Mesenchymal stem cell (in vitro differentiated cells and primary cell): ENCODE measurements around the gene DPP6.

Experiments
- DNase-seq: peaks from one replicate; pipeline ENCODE4 v3.0.0-alpha.2; 2013
- H2AFZ ChIP-seq: one replicate; pipeline ENCODE4 v1.6.1; 2013; ENCODE audit warnings: low read depth, mild to moderate bottlenecking, control low read depth, inconsistent platforms, low read length, moderate library complexity
- H2AK5ac ChIP-seq: 2 replicates; pipeline ENCODE4 v1.6.1; 2013; ENCODE audit warnings: low read length, moderate library complexity, mild to moderate bottlenecking, inconsistent platforms; ENCODE audit not compliant: severe bottlenecking
- H2BK120ac ChIP-seq: one replicate; pipeline ENCODE4 v1.6.1; 2013; ENCODE audit warnings: low read depth, mild to moderate bottlenecking, inconsistent platforms, low read length, moderate library complexity
- H2BK12ac ChIP-seq, 2 experiments: one replicate each; pipeline ENCODE4 v1.6.1; 2013; ENCODE audit warnings: inconsistent platforms in 2 of 2, low read length in 2 of 2, mild to moderate bottlenecking in 2 of 2, moderate library complexity in 2 of 2, control low read depth in 1 of 2
- H2BK15ac ChIP-seq: one replicate; pipeline ENCODE4 v1.6.1; 2013; ENCODE audit warnings: mild to moderate bottlenecking, low read depth, inconsistent platforms; ENCODE audit not compliant: poor library complexity, severe bottlenecking
- H2BK5ac ChIP-seq: 2 replicates; pipeline ENCODE4 v1.6.1; 2013; ENCODE audit warnings: low read depth, mild to moderate bottlenecking, low read length, control low read depth, inconsistent platforms; ENCODE audit not compliant: poor library complexity, severe bottlenecking
- H3K14ac ChIP-seq, 2 experiments: one replicate each; pipeline ENCODE4 v1.6.1; 2013; ENCODE audit warnings: inconsistent platforms in 2 of 2, low read length in 2 of 2, control low read depth in 1 of 2, mild to moderate bottlenecking in 1 of 2, moderate library complexity in 1 of 2
- H3K18ac ChIP-seq, 2 experiments: one replicate each; pipeline ENCODE4 v1.6.1; 2013; ENCODE audit warnings: inconsistent platforms in 2 of 2, low read length in 2 of 2, control low read depth in 1 of 2, low read depth in 1 of 2, mild to moderate bottlenecking in 1 of 2
- H3K23ac ChIP-seq, 2 experiments: one replicate each; pipeline ENCODE4 v1.6.1; 2013; ENCODE audit warnings: inconsistent platforms in 2 of 2, low read length in 2 of 2, mild to moderate bottlenecking in 2 of 2, moderate library complexity in 2 of 2, control low read depth in 1 of 2
- H3K27ac ChIP-seq: 2 replicates; pipeline ENCODE4 v1.5.1; 2013; ENCODE audit warnings: mild to moderate bottlenecking, moderate library complexity, low read length, control low read depth, inconsistent platforms; ENCODE audit not compliant: poor library complexity, severe bottlenecking
- H3K27me3 ChIP-seq, 2 experiments: 2 replicates each; pipeline versions ENCODE4 v1.6.1 to v1.7.0; 2013; ENCODE audit warnings: low read length in 2 of 2, mild to moderate bottlenecking in 2 of 2, moderate library complexity in 2 of 2, control low read depth in 1 of 2, inconsistent platforms in 1 of 2; ENCODE audit not compliant: control insufficient read depth in 1 of 2, insufficient read depth in 1 of 2
- H3K36me3 ChIP-seq, 2 experiments: 2 replicates each; pipeline versions ENCODE4 v1.6.1 to v1.7.0; 2013; ENCODE audit warnings: low read length in 2 of 2, control low read depth in 1 of 2, inconsistent platforms in 1 of 2, low read depth in 1 of 2, mild to moderate bottlenecking in 1 of 2; ENCODE audit not compliant: insufficient read depth in 2 of 2, control insufficient read depth in 1 of 2
- H3K4ac ChIP-seq, 2 experiments: one replicate each; pipeline ENCODE4 v1.6.1; 2013; ENCODE audit warnings: inconsistent platforms in 2 of 2, low read length in 2 of 2, mild to moderate bottlenecking in 2 of 2, moderate library complexity in 2 of 2, control low read depth in 1 of 2, low read depth in 1 of 2
- H3K4me1 ChIP-seq: 2 replicates; pipeline ENCODE4 v1.6.1; 2013; ENCODE audit warnings: low read depth, low read length, control low read depth; ENCODE audit not compliant: control insufficient read depth, insufficient read depth
- H3K4me2 ChIP-seq: 2 replicates; pipeline ENCODE4 v1.6.1; 2013; ENCODE audit warnings: low read length, mild to moderate bottlenecking, inconsistent platforms; ENCODE audit not compliant: poor library complexity, severe bottlenecking
- H3K4me3 ChIP-seq, 2 experiments: 2 replicates each; pipeline versions ENCODE4 v1.5.1 to v1.7.0; 2013; ENCODE audit warnings: low read length in 2 of 2, mild to moderate bottlenecking in 2 of 2, control low read depth in 1 of 2, low read depth in 1 of 2; ENCODE audit not compliant: insufficient read depth in 1 of 2
- H3K79me1 ChIP-seq: replicated peaks from 2 replicates; pipeline ENCODE4 v1.6.1; 2013; ENCODE audit warnings: mild to moderate bottlenecking, control low read depth, low read length, inconsistent platforms; ENCODE audit not compliant: poor library complexity, severe bottlenecking
- H3K9ac ChIP-seq: 2 replicates; pipeline ENCODE4 v1.7.0; 2013; ENCODE audit warnings: mild to moderate bottlenecking, low read length, moderate library complexity
- H3K9me3 ChIP-seq: 2 replicates; pipeline ENCODE4 v1.7.0; 2013; ENCODE audit warnings: mild to moderate bottlenecking, low read length; ENCODE audit not compliant: control insufficient read depth
- H4K8ac ChIP-seq: one replicate; pipeline ENCODE4 v1.6.1; 2013; ENCODE audit warnings: inconsistent platforms, mild to moderate bottlenecking, low read length, moderate library complexity
- H4K91ac ChIP-seq: one replicate; pipeline ENCODE4 v1.6.1; 2013; ENCODE audit warnings: mild to moderate bottlenecking, low read length, inconsistent platforms
- WGBS: methylation state at CpG from one replicate; pipeline ENCODE4 v1.1.7; 2013; ENCODE audit warnings: mixed read lengths; 5-methylcytosine and 5-hydroxymethylcytosine counted together

Gene DPP6

GRCh38 chr7:154843670-154844237 is 791.6 kb downstream of the DPP6 start:
- Histone ChIP-seq H2BK15ac (no peak overlapping the region), H2BK5ac (no peak overlapping the region), H3K27me3 (no peaks in the 10 kb centered on the region), H2BK12ac (no peak overlapping the region), H4K91ac (no peak overlapping the region), H3K4me1 (no peaks in the 10 kb centered on the region), H3K23ac (no peak overlapping the region), H3K4me2 (no peak overlapping the region), H3K18ac (no peak overlapping the region), H2AFZ (no peak overlapping the region), H3K27ac (no peak overlapping the region), H2BK120ac (no peak overlapping the region), H3K14ac (no peak overlapping the region), H3K4me3 (no peak overlapping the region), H3K9me3 (peaks cover 5% of the 10 kb centered on the region), H3K9ac (no peak overlapping the region), H3K79me1 (no peaks in the 10 kb centered on the region), H3K36me3 (no peaks in the 10 kb centered on the region), H4K8ac (no peak overlapping the region), H3K4ac (no peak overlapping the region), H2AK5ac (no peak overlapping the region)
- DNase-seq = no peak
- WGBS = 88% methylated on average over 5 of the region's 5 CpGs

GRCh38 chr7:154844499-154844898 is 792.3 kb downstream of the DPP6 start:
- H3K4ac ChIP-seq = no peak overlapping the region
- peaks cover under 1% of the 10 kb centered on the region for H3K9me3 ChIP-seq
- H3K4me3 ChIP-seq = no peak overlapping the region
- H3K4me1 ChIP-seq = no peaks in the 10 kb centered on the region
- H3K18ac ChIP-seq = no peak overlapping the region
- H4K91ac ChIP-seq = no peak overlapping the region
- H4K8ac ChIP-seq = no peak overlapping the region
- no peak overlapping the region for H2AK5ac ChIP-seq
- no peaks in the 10 kb centered on the region for H3K27me3 ChIP-seq
- H2BK5ac ChIP-seq = no peak overlapping the region
- H2AFZ ChIP-seq = no peak overlapping the region
- no peak overlapping the region for H2BK120ac ChIP-seq
- H3K79me1 ChIP-seq = no peaks in the 10 kb centered on the region
- no peak overlapping the region for H2BK15ac ChIP-seq
- WGBS = 62% methylated on average over 4 of the region's 5 CpGs
- H3K27ac ChIP-seq = no peak overlapping the region
- no peak overlapping the region for H3K9ac ChIP-seq
- no peak overlapping the region for H3K23ac ChIP-seq
- no peak for DNase-seq
- no peak overlapping the region for H3K14ac ChIP-seq
- no peak overlapping the region for H2BK12ac ChIP-seq
- no peak overlapping the region for H3K4me2 ChIP-seq
- H3K36me3 ChIP-seq = no peaks in the 10 kb centered on the region

GRCh38 chr7:154844955-154845354 is 792.8 kb downstream of the DPP6 start:
- WGBS = 77% methylated on average over 5 of the region's 5 CpGs
- H3K4me1 ChIP-seq = no peaks in the 10 kb centered on the region

GRCh38 chr7:154848464-154848863 is 796.3 kb downstream of the DPP6 start:
- no peak overlapping the region for H3K14ac ChIP-seq
- no peak overlapping the region for H2BK15ac ChIP-seq
- no peak overlapping the region for H3K4me3 ChIP-seq
- H3K79me1 ChIP-seq = no peaks in the 10 kb centered on the region
- DNase-seq = no peak
- no peak overlapping the region for H4K8ac ChIP-seq
- H3K4me1 ChIP-seq = no peaks in the 10 kb centered on the region
- peaks cover 12% of the 10 kb centered on the region for H3K9me3 ChIP-seq
- H3K9ac ChIP-seq = no peak overlapping the region
- no peak overlapping the region for H3K27ac ChIP-seq
- 59% methylated on average over 2 of the region's 2 CpGs for WGBS
- no peak overlapping the region for H3K4ac ChIP-seq
- H2AK5ac ChIP-seq = no peak overlapping the region
- H3K27me3 ChIP-seq = no peaks in the 10 kb centered on the region
- H2BK5ac ChIP-seq = no peak overlapping the region
- no peak overlapping the region for H3K18ac ChIP-seq
- H3K36me3 ChIP-seq = no peaks in the 10 kb centered on the region
- H3K23ac ChIP-seq = no peak overlapping the region
- no peak overlapping the region for H2BK120ac ChIP-seq
- H2AFZ ChIP-seq = no peak overlapping the region
- no peak overlapping the region for H2BK12ac ChIP-seq
- H4K91ac ChIP-seq = no peak overlapping the region
- no peak overlapping the region for H3K4me2 ChIP-seq

More at GRCh38 chr7:154844955-154845354, 792.8 kb downstream of the DPP6 start:
- H3K23ac ChIP-seq = no peak overlapping the region
- no peaks in the 10 kb centered on the region for H3K36me3 ChIP-seq
- H3K14ac ChIP-seq = no peak overlapping the region
- no peak overlapping the region for H2AK5ac ChIP-seq
- H3K4me2 ChIP-seq = no peak overlapping the region
- no peak for DNase-seq
- H4K91ac ChIP-seq = no peak overlapping the region
- H3K18ac ChIP-seq = no peak overlapping the region
- H3K27me3 ChIP-seq = no peaks in the 10 kb centered on the region
- no peak overlapping the region for H2BK12ac ChIP-seq
- H2BK120ac ChIP-seq = no peak overlapping the region
- H3K4ac ChIP-seq = no peak overlapping the region
- H3K27ac ChIP-seq = no peak overlapping the region
- no peak overlapping the region for H4K8ac ChIP-seq
- H3K9ac ChIP-seq = no peak overlapping the region
- peaks cover 5% of the 10 kb centered on the region for H3K9me3 ChIP-seq
- H3K79me1 ChIP-seq = no peaks in the 10 kb centered on the region
- H3K4me3 ChIP-seq = no peak overlapping the region
- H2BK15ac ChIP-seq = no peak overlapping the region
- H2BK5ac ChIP-seq = no peak overlapping the region
- no peak overlapping the region for H2AFZ ChIP-seq
